Astrocyte (in vitro differentiated cells and primary cell): ENCODE data around the gene HNF1A.

Experiments used
- EZH2 ChIP-seq: IDR thresholded peaks from 2 replicates; pipeline ENCODE4 v1.6.1; 2012; ENCODE audit warnings: mild to moderate bottlenecking, low read length, inconsistent platforms; ENCODE audit not compliant: insufficient read depth
- TF ChIP-seq, protein P1 (sequence below): IDR thresholded peaks from 2 replicates; pipeline ENCODE4 v1.5.1; 2011; ENCODE audit warnings: low read depth, mild to moderate bottlenecking, inconsistent platforms, low read length, moderate library complexity; ENCODE audit not compliant: insufficient read depth

GRCh38 chr12:121000530-121000929 is 22.2 kb downstream of the HNF1A start:
- TF ChIP-seq, protein P1, sequence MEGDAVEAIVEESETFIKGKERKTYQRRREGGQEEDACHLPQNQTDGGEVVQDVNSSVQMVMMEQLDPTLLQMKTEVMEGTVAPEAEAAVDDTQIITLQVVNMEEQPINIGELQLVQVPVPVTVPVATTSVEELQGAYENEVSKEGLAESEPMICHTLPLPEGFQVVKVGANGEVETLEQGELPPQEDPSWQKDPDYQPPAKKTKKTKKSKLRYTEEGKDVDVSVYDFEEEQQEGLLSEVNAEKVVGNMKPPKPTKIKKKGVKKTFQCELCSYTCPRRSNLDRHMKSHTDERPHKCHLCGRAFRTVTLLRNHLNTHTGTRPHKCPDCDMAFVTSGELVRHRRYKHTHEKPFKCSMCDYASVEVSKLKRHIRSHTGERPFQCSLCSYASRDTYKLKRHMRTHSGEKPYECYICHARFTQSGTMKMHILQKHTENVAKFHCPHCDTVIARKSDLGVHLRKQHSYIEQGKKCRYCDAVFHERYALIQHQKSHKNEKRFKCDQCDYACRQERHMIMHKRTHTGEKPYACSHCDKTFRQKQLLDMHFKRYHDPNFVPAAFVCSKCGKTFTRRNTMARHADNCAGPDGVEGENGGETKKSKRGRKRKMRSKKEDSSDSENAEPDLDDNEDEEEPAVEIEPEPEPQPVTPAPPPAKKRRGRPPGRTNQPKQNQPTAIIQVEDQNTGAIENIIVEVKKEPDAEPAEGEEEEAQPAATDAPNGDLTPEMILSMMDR: no peak
- no peak for TF ChIP-seq EZH2
